A673 (cell line): ENCODE data around the gene PHF20.

Experiments used
- EZH2 ChIP-seq: fragments of 200-600 bp; sonication (generic); IDR thresholded peaks from 2 replicates; pipeline ENCODE4 v1.6.1; 2017; ENCODE audit warnings: borderline replicate concordance, low read depth, mild to moderate bottlenecking, mixed read lengths, antibody characterized with exemption, low read length; ENCODE audit not compliant: poor library complexity, severe bottlenecking
- TF ChIP-seq, protein P1 (sequence below): fragments of 300-800, 200-600 bp; sonication (generic); conservative IDR thresholded peaks from 2 replicates; pipeline ENCODE4 v1.5.1; 2017; ENCODE audit warnings: low read depth, mild to moderate bottlenecking, antibody characterized with exemption, low read length, moderate library complexity, mixed read lengths

DNA sequence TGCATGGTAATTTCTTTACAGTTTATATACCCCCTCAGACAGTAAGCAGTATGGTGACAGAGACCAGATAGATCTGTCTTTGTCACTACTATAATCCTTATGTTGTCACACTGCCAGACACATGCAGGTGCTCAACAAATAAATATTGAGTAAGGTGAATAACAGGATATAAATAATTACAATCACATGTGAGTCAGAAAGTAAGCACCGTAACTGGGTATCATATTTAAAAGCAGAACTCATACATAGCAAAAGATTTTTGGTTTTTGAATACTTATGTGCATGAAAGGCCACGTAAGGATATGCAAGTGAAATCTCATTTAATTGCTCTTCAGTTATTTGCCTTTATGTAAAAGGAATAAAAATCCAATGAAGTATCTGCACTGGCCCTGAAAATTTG, 214.0 kb downstream of the PHF20 start:
- TF ChIP-seq, protein P1, sequence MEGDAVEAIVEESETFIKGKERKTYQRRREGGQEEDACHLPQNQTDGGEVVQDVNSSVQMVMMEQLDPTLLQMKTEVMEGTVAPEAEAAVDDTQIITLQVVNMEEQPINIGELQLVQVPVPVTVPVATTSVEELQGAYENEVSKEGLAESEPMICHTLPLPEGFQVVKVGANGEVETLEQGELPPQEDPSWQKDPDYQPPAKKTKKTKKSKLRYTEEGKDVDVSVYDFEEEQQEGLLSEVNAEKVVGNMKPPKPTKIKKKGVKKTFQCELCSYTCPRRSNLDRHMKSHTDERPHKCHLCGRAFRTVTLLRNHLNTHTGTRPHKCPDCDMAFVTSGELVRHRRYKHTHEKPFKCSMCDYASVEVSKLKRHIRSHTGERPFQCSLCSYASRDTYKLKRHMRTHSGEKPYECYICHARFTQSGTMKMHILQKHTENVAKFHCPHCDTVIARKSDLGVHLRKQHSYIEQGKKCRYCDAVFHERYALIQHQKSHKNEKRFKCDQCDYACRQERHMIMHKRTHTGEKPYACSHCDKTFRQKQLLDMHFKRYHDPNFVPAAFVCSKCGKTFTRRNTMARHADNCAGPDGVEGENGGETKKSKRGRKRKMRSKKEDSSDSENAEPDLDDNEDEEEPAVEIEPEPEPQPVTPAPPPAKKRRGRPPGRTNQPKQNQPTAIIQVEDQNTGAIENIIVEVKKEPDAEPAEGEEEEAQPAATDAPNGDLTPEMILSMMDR, result no peak
- no peak for TF ChIP-seq EZH2
